HG02763 (cell line): ENCODE results near the gene SEMA3F.

Experiments
- ATAC-seq: cut with Tn5 transposase; IDR thresholded peaks from one replicate; pipeline ENCODE4 v1.9.1; 2021; ENCODE audit warnings: mild to moderate bottlenecking, moderate library complexity; ENCODE audit not compliant: unreplicated experiment

Gene SEMA3F

GRCh38 chr3:50154840-50155490, at the start of gene SEMA3F:
TSS of gene SEMA3F (plus strand) at chr3:50155324. CDS start at chr3:50159623, 4,299 bp downstream.
- ATAC-seq = peak; percentile 66

- no peak for ATAC-seq
Measured at GRCh38 chr3:50111757-50112156, 43.4 kb upstream of the SEMA3F start.

DNA sequence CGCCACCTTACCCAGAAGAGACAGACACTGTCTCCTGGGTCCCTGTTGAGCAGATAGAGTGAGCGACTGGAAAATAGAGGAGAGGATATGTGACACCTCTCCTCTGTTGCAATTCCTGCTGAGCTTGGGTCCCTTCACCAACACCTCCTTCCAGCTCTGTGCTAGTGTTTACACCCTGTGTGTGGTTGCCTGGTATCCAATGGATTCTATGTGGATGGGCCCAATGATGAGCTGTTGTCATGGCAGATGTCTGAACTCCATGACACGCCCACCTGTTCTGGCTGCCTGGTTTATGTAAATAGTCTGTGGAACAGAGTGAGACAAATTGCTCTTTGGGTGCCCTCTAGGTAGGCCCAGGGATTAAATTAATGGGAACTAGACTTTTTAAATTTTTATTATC, 42.7 kb upstream of the SEMA3F start:
- no peak for ATAC-seq

DNA sequence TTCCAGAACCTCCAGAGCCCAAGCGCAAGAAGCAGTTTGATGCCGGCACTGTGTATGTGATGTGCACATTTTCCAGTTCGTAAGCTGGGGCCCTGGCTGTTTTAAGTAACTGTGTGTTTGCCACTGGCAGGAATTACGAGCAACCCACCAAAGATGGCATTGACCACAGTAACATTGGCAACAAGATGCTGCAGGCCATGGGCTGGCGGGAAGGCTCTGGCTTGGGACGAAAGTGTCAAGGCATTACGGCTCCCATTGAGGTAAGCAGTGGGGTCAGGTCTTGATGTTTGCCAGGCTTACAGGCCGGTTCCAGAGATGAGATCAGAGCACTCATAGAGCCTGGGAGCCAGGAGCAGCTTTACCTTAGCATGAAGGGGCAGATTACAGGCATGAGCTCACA, 38.0 kb upstream of the SEMA3F start:
- no peak for ATAC-seq

DNA sequence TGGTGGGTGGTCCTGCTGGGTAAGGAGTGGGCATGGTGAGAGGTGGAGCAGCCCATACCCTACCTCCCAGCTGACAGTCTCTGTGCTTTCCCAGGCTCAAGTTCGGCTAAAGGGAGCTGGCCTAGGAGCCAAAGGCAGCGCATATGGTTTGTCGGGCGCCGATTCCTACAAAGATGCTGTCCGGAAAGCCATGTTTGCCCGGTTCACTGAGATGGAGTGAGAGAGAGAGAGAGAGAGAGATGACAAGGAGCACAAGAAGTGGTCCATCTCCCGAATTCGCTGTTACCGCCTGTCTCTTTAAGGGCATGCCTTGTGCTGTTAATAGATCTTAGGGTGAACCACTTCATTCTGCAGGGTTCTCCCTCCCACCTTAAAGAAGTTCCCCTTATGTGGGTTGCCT, 36.9 kb upstream of the SEMA3F start:
- no peak for ATAC-seq

DNA sequence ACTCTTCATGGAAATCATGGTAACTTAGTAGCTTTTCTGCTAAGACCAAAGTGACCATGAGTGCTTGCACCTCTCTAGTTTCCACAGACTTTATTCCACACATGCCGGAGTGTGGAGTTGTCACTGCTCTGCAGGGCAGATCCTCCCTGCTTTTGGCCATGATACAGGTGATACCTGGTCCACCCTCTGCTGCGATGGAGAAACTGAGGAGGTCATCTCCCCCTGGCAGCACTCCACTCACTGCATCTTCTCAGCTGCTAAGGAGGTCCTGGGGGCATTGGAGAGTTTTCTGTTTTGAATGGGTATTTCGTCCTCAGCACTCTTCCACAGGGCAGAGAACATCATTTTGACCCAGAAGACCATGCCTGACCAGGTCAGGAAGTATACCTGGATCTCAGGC, 35.3 kb upstream of the SEMA3F start:
- no peak for ATAC-seq

GRCh38 chr3:50120364-50121071, 34.6 kb upstream of the SEMA3F start:
- no peak for ATAC-seq

- ATAC-seq = peak; percentile 49
Measured at GRCh38 chr3:50121072-50122032, 33.8 kb upstream of the SEMA3F start.

GRCh38 chr3:50122071-50122470, 33.1 kb upstream of the SEMA3F start:
- ATAC-seq = no peak

DNA sequence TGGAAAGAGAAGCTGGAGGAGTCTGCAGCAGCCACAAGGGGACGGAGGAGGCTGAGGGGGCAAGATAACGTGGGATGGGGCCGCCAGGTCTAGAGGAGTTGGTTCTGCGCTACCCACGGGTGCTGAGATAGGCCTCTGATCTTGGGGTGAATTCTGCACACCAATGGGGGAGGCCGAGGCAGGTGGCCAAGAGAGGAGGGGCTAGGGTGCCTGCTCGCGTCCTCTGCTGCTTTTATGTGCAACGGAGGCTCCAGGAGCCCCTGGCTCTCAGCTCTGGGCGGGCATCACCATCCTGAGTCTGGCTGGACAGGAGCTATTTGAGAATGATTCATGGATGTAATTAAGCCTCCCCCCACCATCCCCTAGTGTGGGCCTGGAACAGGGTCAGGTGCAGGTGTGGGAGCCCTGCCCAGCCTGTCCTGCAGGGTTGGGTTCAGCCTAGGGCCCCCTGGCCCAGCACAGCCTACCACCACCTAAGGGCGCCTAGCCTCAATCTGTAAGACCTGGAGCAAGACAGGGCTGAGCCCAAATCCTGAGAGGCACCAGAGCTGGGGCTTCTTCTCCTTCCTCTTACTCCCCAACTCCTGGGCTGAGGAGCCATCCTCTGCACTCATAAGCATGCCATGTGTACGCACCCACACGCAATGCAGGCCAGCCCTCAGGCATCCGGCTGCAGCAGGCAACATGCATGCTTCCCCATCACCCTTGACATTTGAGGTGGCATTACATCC, 32.3 kb upstream of the SEMA3F start:
- ATAC-seq = no peak

- no peak for ATAC-seq
Measured at GRCh38 chr3:50123394-50124051, 31.6 kb upstream of the SEMA3F start.

- ATAC-seq = no peak
Measured at GRCh38 chr3:50124052-50124799, 30.9 kb upstream of the SEMA3F start.

DNA sequence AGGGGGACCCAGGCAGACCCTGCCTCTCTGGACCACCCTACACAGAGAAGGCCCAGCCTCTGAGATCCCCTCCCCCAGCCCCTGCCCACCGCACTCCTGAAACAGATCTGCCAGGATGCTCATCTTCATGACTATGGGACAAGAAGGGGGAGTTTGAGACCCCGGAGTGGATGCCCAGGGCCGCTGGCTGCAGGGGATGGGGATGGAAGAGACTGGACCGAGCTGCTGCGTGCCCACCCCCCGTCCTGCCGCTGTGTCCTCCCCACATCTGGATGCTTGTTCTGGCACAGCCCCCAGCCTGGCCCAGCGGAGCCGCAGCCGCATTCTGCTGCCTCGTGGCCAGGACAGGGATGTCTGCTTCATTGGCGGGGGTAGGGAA, 30.3 kb upstream of the SEMA3F start:
- no peak for ATAC-seq

- ATAC-seq = no peak
Measured at GRCh38 chr3:50125541-50126286, 29.4 kb upstream of the SEMA3F start.

DNA sequence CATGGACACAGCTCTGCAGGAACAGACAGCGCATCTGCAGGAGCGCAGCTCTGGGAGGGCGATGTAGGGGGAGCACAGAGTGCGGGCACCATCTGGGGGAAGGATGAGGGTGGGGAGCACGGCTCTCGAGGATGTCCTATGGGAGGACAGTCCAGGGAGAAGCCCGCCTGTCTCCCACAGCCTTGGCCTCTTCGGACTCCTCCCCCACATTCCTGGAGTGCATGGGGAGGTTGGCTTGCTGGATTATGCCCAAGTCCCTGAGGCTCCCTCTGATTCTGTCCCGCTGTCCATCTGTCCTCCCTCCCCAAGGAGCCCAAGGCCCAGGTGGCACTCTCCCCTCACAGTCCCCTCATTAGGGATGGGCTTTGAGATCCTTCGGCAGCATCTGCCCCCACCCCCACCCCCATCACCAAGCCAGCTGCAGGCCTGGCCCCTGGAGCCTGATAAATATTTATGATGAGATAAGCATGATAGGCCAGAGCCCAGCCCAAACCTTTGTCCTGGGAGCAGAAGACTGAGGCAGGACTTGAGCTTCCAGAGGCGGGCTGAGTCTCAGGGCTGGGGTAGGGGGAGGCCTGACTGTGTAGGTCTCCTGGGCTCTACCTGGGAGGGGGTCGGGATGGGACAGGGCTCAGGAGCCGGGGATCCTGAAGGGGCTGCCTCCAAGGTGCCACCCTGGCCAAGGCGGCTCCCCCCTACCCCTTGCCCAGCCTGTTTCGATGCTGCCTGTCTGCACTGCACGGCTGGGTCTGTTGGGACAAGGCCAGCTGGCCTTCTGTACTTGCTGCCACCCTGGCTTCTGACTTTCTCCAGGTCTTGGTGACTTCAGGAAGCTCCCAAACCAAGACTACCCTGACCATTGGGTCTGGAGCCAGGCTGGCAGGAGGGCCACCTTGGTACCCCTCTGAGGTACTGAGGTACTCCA, 28.6 kb upstream of the SEMA3F start:
- no peak for ATAC-seq

- no peak for ATAC-seq
Measured at GRCh38 chr3:50127251-50127691, 27.9 kb upstream of the SEMA3F start.

GRCh38 chr3:50128001-50128400, 27.1 kb upstream of the SEMA3F start:
- no peak for ATAC-seq

- ATAC-seq = no peak
Measured at GRCh38 chr3:50130436-50130835, 24.7 kb upstream of the SEMA3F start.
